Liver (tissue), 3 donors: Measurements from ENCODE around the gene DNMT3A.

Experiments
- ATF3 ChIP-seq: IDR thresholded peaks from 2 replicates; pipeline ENCODE4 v1.6.1; 2016; ENCODE audit warnings: antibody characterized with exemption
- CTCF ChIP-seq: fragments of 150-350 bp; IDR thresholded peaks from 2 replicates; pipeline ENCODE4 v1.5.1; 2017; ENCODE audit warnings: improper control_type of control experiment, low read depth, low read length; ENCODE audit not compliant: missing input control
- EGR1 ChIP-seq, 2 donors: IDR thresholded peaks; 2 replicates each; pipeline ENCODE4 v1.6.1; 2016 to 2018; ENCODE audit warnings: antibody characterized with exemption in 2 of 2, low read depth in 2 of 2
- HNF4A ChIP-seq, 2 donors: conservative IDR thresholded peaks; 2 replicates each; pipeline ENCODE4 v1.6.1; 2016; ENCODE audit warnings: antibody characterized with exemption in 2 of 2, mild to moderate bottlenecking in 2 of 2
- JUND ChIP-seq, 2 donors: IDR thresholded peaks; 2 replicates each; pipeline ENCODE4 v1.6.1; 2016; ENCODE audit warnings: antibody characterized with exemption in 2 of 2
- MAX ChIP-seq: IDR thresholded peaks from 2 replicates; pipeline ENCODE4 v1.6.1; 2016; ENCODE audit warnings: antibody characterized with exemption
- NR2F2 ChIP-seq: IDR thresholded peaks from 2 replicates; pipeline ENCODE4 v1.6.1; 2016; ENCODE audit warnings: antibody characterized with exemption
- RAD21 ChIP-seq, 2 donors: IDR thresholded peaks; 2 replicates each; pipeline ENCODE4 v1.6.1; 2016; ENCODE audit warnings: antibody characterized with exemption in 2 of 2, mild to moderate bottlenecking in 2 of 2
- RXRA ChIP-seq, 2 donors: IDR thresholded peaks; 2 replicates each; pipeline ENCODE4 v1.6.1; 2017 to 2018; ENCODE audit warnings: antibody characterized with exemption in 2 of 2, mild to moderate bottlenecking in 1 of 2
- SP1 ChIP-seq: IDR thresholded peaks from 2 replicates; pipeline ENCODE4 v1.6.1; 2018; ENCODE audit warnings: antibody characterized with exemption, mild to moderate bottlenecking
- YY1 ChIP-seq: IDR thresholded peaks from 2 replicates; pipeline ENCODE4 v1.6.1; 2016; ENCODE audit warnings: antibody characterized with exemption, mild to moderate bottlenecking
- donor health status: healthy.
- donor health status: healthy.

- TF ChIP-seq RXRA (IDR thresholded peaks at IDR 0.05) (no peak), SP1 (no peak), CTCF (no peak), MAX (no peak), RAD21 (IDR thresholded peaks at IDR 0.05) (no peak), YY1 (no peak), NR2F2 (no peak), ATF3 (no peak), HNF4A (conservative IDR thresholded peaks at IDR 0.05) (no peak), EGR1 (IDR thresholded peaks at IDR 0.05; ENCODE audit: low read depth in 2 of 2) (no peak), JUND (IDR thresholded peaks at IDR 0.05) (no peak)
Measured at GRCh38 chr2:25301453-25302352, 40.0 kb downstream of the DNMT3A start.
